Measurements from ENCODE around the gene MATR3.

Gene MATR3

GRCh38 chr5:139265001-139265400, 28.5 kb upstream of the MATR3 start:
- no peak for TF ChIP-seq TAF1 (IDR thresholded peaks at IDR 0.05; ENCODE audit: borderline replicate concordance, insufficient read depth, low read length)

GRCh38 chr5:139266236-139266635, 27.3 kb upstream of the MATR3 start:
- no peak for TF ChIP-seq REST (IDR thresholded peaks at IDR 0.05; ENCODE audit: insufficient read depth in 1 of 2, low read depth in 2 of 2, low read length in 2 of 2)
- TF ChIP-seq FOXP2 (optimal IDR thresholded peaks at IDR 0.05; ENCODE audit: borderline replicate concordance, extremely low read depth, extremely low read length, insufficient read depth), result no peak
- TF ChIP-seq TAF1 (IDR thresholded peaks at IDR 0.05; ENCODE audit: borderline replicate concordance, insufficient read depth, low read length), result no peak
- TF ChIP-seq SIN3A (IDR thresholded peaks at IDR 0.05; ENCODE audit: borderline replicate concordance, insufficient read depth, low read length), result no peak
- TF ChIP-seq POLR2AphosphoS5 (IDR thresholded peaks at IDR 0.05; ENCODE audit: low read depth, low read length), result no peak

- no peak for TF ChIP-seq TAF1 (IDR thresholded peaks at IDR 0.05; ENCODE audit: borderline replicate concordance, insufficient read depth, low read length)
- TF ChIP-seq SIN3A (IDR thresholded peaks at IDR 0.05; ENCODE audit: borderline replicate concordance, insufficient read depth, low read length), result no peak
- TF ChIP-seq REST (IDR thresholded peaks at IDR 0.05; ENCODE audit: insufficient read depth in 1 of 2, low read depth in 2 of 2, low read length in 2 of 2), result no peak
- no peak for TF ChIP-seq FOXP2 (optimal IDR thresholded peaks at IDR 0.05; ENCODE audit: borderline replicate concordance, extremely low read depth, extremely low read length, insufficient read depth)
- TF ChIP-seq POLR2AphosphoS5 (IDR thresholded peaks at IDR 0.05; ENCODE audit: low read depth, low read length), result no peak
Observed at GRCh38 chr5:139267481-139267880, 26.1 kb upstream of the MATR3 start.

GRCh38 chr5:139268364-139269202, 25.0 kb upstream of the MATR3 start:
- TF ChIP-seq FOXP2 (optimal IDR thresholded peaks at IDR 0.05; ENCODE audit: borderline replicate concordance, extremely low read depth, extremely low read length, insufficient read depth) (no peak), POLR2AphosphoS5 (IDR thresholded peaks at IDR 0.05; ENCODE audit: low read depth, low read length) (no peak), SIN3A (IDR thresholded peaks at IDR 0.05; ENCODE audit: borderline replicate concordance, insufficient read depth, low read length) (no peak), TAF1 (IDR thresholded peaks at IDR 0.05; ENCODE audit: borderline replicate concordance, insufficient read depth, low read length) (no peak), REST (IDR thresholded peaks at IDR 0.05; ENCODE audit: insufficient read depth in 1 of 2, low read depth in 2 of 2, low read length in 2 of 2) (no peak)

- TF ChIP-seq FOXP2 (optimal IDR thresholded peaks at IDR 0.05; ENCODE audit: borderline replicate concordance, extremely low read depth, extremely low read length, insufficient read depth) (no peak), SIN3A (IDR thresholded peaks at IDR 0.05; ENCODE audit: borderline replicate concordance, insufficient read depth, low read length) (no peak), POLR2AphosphoS5 (IDR thresholded peaks at IDR 0.05; ENCODE audit: low read depth, low read length) (no peak), REST (IDR thresholded peaks at IDR 0.05; ENCODE audit: insufficient read depth in 1 of 2, low read depth in 2 of 2, low read length in 2 of 2) (no peak), TAF1 (IDR thresholded peaks at IDR 0.05; ENCODE audit: borderline replicate concordance, insufficient read depth, low read length) (no peak)
Observed at GRCh38 chr5:139271201-139272027, 22.1 kb upstream of the MATR3 start.
